Peyer's patch (tissue), 4 donors: ENCODE data around the gene THOC6. TPM values are rescaled to one million over a fixed set of nuclear protein-coding genes. Genes with fewer than 3 reads are reported as not detected.
A peak's percentile ranks its signal among the peaks of the same experiment; 100 is the strongest.

Source experiments
- DNase-seq, 3 donors: peaks; one replicate each; pipeline ENCODE4 v3.0.0-alpha.2; 2017 to 2019
- H3K27ac ChIP-seq, 4 donors: fragments of 200-600 bp; sonication (generic); one replicate each; pipeline ENCODE4 v1.5.1; 2016 to 2019
- H3K27me3 ChIP-seq, 2 donors: fragments of 200-600 bp; sonication (generic); one replicate each; pipeline ENCODE4 v1.5.1; 2019
- H3K36me3 ChIP-seq, 3 donors: fragments of 200-600 bp; sonication (generic); one replicate each; pipeline ENCODE4 v1.5.1; 2016 to 2019
- H3K4me1 ChIP-seq, 4 donors: fragments of 200-600 bp; sonication (generic); one replicate each; pipeline ENCODE4 v1.5.1; 2016 to 2019
- H3K4me3 ChIP-seq, 4 donors: fragments of 200-600 bp; sonication (generic); 1 replicate in 3 of 4; 2 replicates in 1 of 4; pipeline ENCODE4 v1.5.1; 2016 to 2019; ENCODE audit warnings: mild to moderate bottlenecking in 1 of 4
- H3K9me3 ChIP-seq, 4 donors: fragments of 200-600 bp; sonication (generic); one replicate each; pipeline ENCODE4 v1.5.1; 2016 to 2019; ENCODE audit warnings: mild to moderate bottlenecking in 1 of 4
- CTCF ChIP-seq, 6 experiments: fragments of 450-650 bp in 4 of 6; fragments of 200-600 bp in 2 of 6; sonication (generic) in 1 of 6; IDR thresholded peaks; one replicate each; pipeline ENCODE4 v1.5.1; 2017 to 2019; ENCODE audit warnings: antibody characterized with exemption in 6 of 6, mild to moderate bottlenecking in 3 of 6, moderate library complexity in 1 of 6
- POLR2A ChIP-seq, 2 donors: fragments of 450-650 bp; IDR thresholded peaks; one replicate each; pipeline ENCODE4 v1.5.1; 2017; ENCODE audit warnings: antibody characterized with exemption in 2 of 2, mild to moderate bottlenecking in 2 of 2, moderate library complexity in 2 of 2
- total RNA-seq, 4 donors: library from RNA; depleted of rRNA; stranded (reverse); fragments of >200 nt; gene quantifications; one replicate each; pipeline ENCODE4 v1.1.0, GENCODE V29; 2016

Gene THOC6
- total RNA-seq, 4 donors from 2014 or later: 9.6 to 64.4 (median 27.1) TPM

- Histone ChIP-seq H3K27ac (no peak overlapping the region), H3K4me1 (peaks cover 0 to 24% (median 18%) of the 10 kb centered on the region in 4 donors), H3K4me3 (no peak overlapping the region), H3K36me3 (no peaks in the 10 kb centered on the region), H3K9me3 (no peaks in the 10 kb centered on the region), H3K27me3 (peaks cover 0 to 44% of the 10 kb centered on the region in 2 donors)
- DNase-seq: no peak
- TF ChIP-seq POLR2A (IDR thresholded peaks at IDR 0.05) (no peak), CTCF (IDR thresholded peaks at IDR 0.05) (no peak)
Observed at GRCh38 chr16:3044708-3045107, 20.9 kb downstream of the THOC6 start.

GRCh38 chr16:3045758-3046640 is 22.2 kb downstream of the THOC6 start, which contains the start of gene MMP25:
Gene MMP25, plus strand, starts transcription at chr16:3046561. Its CDS starts 357 bp downstream, at chr16:3046918.
- TF ChIP-seq CTCF (IDR thresholded peaks at IDR 0.05): no peak
- peak in 1 of 3 donors; percentile 50 for DNase-seq
- Histone ChIP-seq H3K4me3 (peak within 1 kb of the TSS; percentile 23 to 59 (median 42)), H3K27ac (peak within 1 kb of the TSS in 2 of 4 donors; percentile 12 to 57), H3K9me3 (no peaks in the 10 kb centered on the region), H3K4me1 (peaks cover 0 to 24% (median 18%) of the 10 kb centered on the region in 4 donors), H3K36me3 (no peaks in the 10 kb centered on the region), H3K27me3 (peaks cover 0 to 50% of the 10 kb centered on the region in 2 donors)

GRCh38 chr16:3046641-3047386 is 23.0 kb downstream of the THOC6 start:
- Histone ChIP-seq H3K36me3 (no peaks in the 10 kb centered on the region), H3K27ac (peak overlapping the region in 2 of 4 donors; percentile 12 to 57), H3K9me3 (no peaks in the 10 kb centered on the region), H3K27me3 (peaks cover 0 to 50% of the 10 kb centered on the region in 2 donors), H3K4me1 (peaks cover 0 to 24% (median 18%) of the 10 kb centered on the region in 4 donors), H3K4me3 (peak overlapping the region; percentile 23 to 59 (median 42))
- no peak for TF ChIP-seq CTCF (IDR thresholded peaks at IDR 0.05)
- no peak for TF ChIP-seq POLR2A (IDR thresholded peaks at IDR 0.05)
- DNase-seq: no peak

- Histone ChIP-seq H3K36me3 (no peaks in the 10 kb centered on the region), H3K27me3 (peaks cover 0 to 50% of the 10 kb centered on the region in 2 donors), H3K4me1 (peaks cover 0 to 24% (median 18%) of the 10 kb centered on the region in 4 donors), H3K4me3 (no peak overlapping the region), H3K27ac (no peak overlapping the region), H3K9me3 (no peaks in the 10 kb centered on the region)
- TF ChIP-seq POLR2A (IDR thresholded peaks at IDR 0.05): no peak
- no peak for TF ChIP-seq CTCF (IDR thresholded peaks at IDR 0.05)
- DNase-seq: no peak
Observed at GRCh38 chr16:3047387-3047720, 23.5 kb downstream of the THOC6 start.

GRCh38 chr16:3049921-3050481 is 26.2 kb downstream of the THOC6 start:
- Histone ChIP-seq H3K4me1 (peaks cover 0 to 26% (median 17%) of the 10 kb centered on the region in 4 donors), H3K36me3 (no peaks in the 10 kb centered on the region), H3K9me3 (no peaks in the 10 kb centered on the region), H3K27me3 (peaks cover 0 to 39% of the 10 kb centered on the region in 2 donors), H3K4me3 (no peak overlapping the region), H3K27ac (no peak overlapping the region)
- no peak for DNase-seq
- TF ChIP-seq POLR2A (IDR thresholded peaks at IDR 0.05) (no peak), CTCF (IDR thresholded peaks at IDR 0.05) (no peak)
